Esophagus squamous epithelium (tissue), 5 donors: ENCODE results near the gene ASAH2. TPM values are rescaled to one million over a fixed set of nuclear protein-coding genes. Genes with fewer than 3 reads are reported as not detected.

Experiments
- DNase-seq: peaks from one replicate; lab custom pipeline; 2025; lab: John Stamatoyannopoulos, UW
- H3K27ac ChIP-seq, 4 donors: fragments of 200-600 bp; sonication (generic); one replicate each; pipeline ENCODE4 v1.5.1; 2016 to 2019; ENCODE audit warnings: mild to moderate bottlenecking in 1 of 4
- H3K27me3 ChIP-seq, 4 donors: fragments of 200-600 bp; sonication (generic); 1 replicate in 3 of 4; 2 replicates in 1 of 4; pipeline versions ENCODE4 v1.5.1 to v1.6.0; 2017 to 2021; ENCODE audit warnings: antibody characterized with exemption in 1 of 4
- H3K36me3 ChIP-seq, 3 donors: fragments of 200-600 bp; sonication (generic); one replicate each; pipeline ENCODE4 v1.5.1; 2016 to 2019
- H3K4me1 ChIP-seq, 3 donors: fragments of 200-600 bp; sonication (generic); one replicate each; pipeline ENCODE4 v1.5.1; 2017 to 2019
- H3K4me3 ChIP-seq, 4 donors: fragments of 200-600 bp; sonication (generic); 1 replicate in 3 of 4; 2 replicates in 1 of 4; pipeline ENCODE4 v1.5.1; 2016 to 2019; ENCODE audit warnings: mild to moderate bottlenecking in 2 of 4, moderate library complexity in 1 of 4
- H3K9me3 ChIP-seq, 3 donors: fragments of 200-600 bp; sonication (generic); one replicate each; pipeline ENCODE4 v1.5.1; 2016 to 2019
- CTCF ChIP-seq, 6 experiments: fragments of 450-650 bp in 4 of 6; fragments of 200-600 bp in 2 of 6; sonication (generic) in 2 of 6; IDR thresholded peaks; one replicate each; pipeline ENCODE4 v1.5.1; 2016 to 2019; ENCODE audit warnings: antibody characterized with exemption in 6 of 6, mild to moderate bottlenecking in 4 of 6, moderate library complexity in 4 of 6
- POLR2A ChIP-seq, 4 donors: fragments of 450-650 bp; IDR thresholded peaks; one replicate each; pipeline ENCODE4 v1.6.1; 2017; ENCODE audit warnings: antibody characterized with exemption in 4 of 4, mild to moderate bottlenecking in 4 of 4, moderate library complexity in 3 of 4
- WGBS, 2 donors: methylation state at CpG; one replicate each; pipeline ENCODE4 v1.1.5; 2018; 5-methylcytosine and 5-hydroxymethylcytosine counted together
- intact Hi-C: fragments of 100-400 bp; cut with DNase I; formaldehyde crosslinking; loops from one replicate; pipeline ENCODE4 v1.15.0; 2022
- total RNA-seq, 4 donors: library from RNA; depleted of rRNA; stranded (reverse); fragments of >200 nt; gene quantifications; one replicate each; pipeline ENCODE4 v1.1.0, GENCODE V29; 2016
- donor health status: DM: yes; HTN: yes; CAD: no.

ASAH2 gene
- total RNA-seq, 4 donors from 2014 or later: 0.32 to 5.9 (median 0.54) TPM

GRCh38 chr10:50224330-50224952 lies 26.9 kb downstream of the ASAH2 start:
- Histone ChIP-seq H3K4me3 (no peak overlapping the region), H3K4me1 (no peaks in the 10 kb centered on the region), H3K27ac (no peak overlapping the region), H3K36me3 (no peaks in the 10 kb centered on the region), H3K9me3 (no peaks in the 10 kb centered on the region), H3K27me3 (no peaks in the 10 kb centered on the region)
- no peak for TF ChIP-seq POLR2A (IDR thresholded peaks at IDR 0.05)
- peak in 5 of 6 experiments; percentile 26 to 61 (median 40) for TF ChIP-seq CTCF (IDR thresholded peaks at IDR 0.05)
- WGBS, 2 donors: 23% methylated on average over 6 of the region's 6 CpGs
- intact Hi-C loops: no loop called here
- no peak for DNase-seq

GRCh38 chr10:50222199-50222598 lies 29.1 kb downstream of the ASAH2 start:
- 86 to 89% methylated on average over 2 of the region's 2 CpGs for WGBS, 2 donors
- no peak overlapping the region for H3K27ac ChIP-seq
- no peaks in the 10 kb centered on the region for H3K4me1 ChIP-seq
- no peak for DNase-seq
- intact Hi-C loops: no loop called here
- TF ChIP-seq POLR2A (IDR thresholded peaks at IDR 0.05): no peak
- TF ChIP-seq CTCF (IDR thresholded peaks at IDR 0.05): no peak
- no peak overlapping the region for H3K4me3 ChIP-seq
- H3K36me3 ChIP-seq: no peaks in the 10 kb centered on the region
- H3K9me3 ChIP-seq: no peaks in the 10 kb centered on the region
- no peaks in the 10 kb centered on the region for H3K27me3 ChIP-seq

GRCh38 chr10:50221470-50221869 lies 29.8 kb downstream of the ASAH2 start:
- H3K27ac ChIP-seq: no peak overlapping the region
- 71 to 79% methylated on average over 1 of the region's 1 CpG for WGBS, 2 donors
- H3K4me1 ChIP-seq: no peaks in the 10 kb centered on the region
- no peak overlapping the region for H3K4me3 ChIP-seq
- DNase-seq: no peak
- no peaks in the 10 kb centered on the region for H3K9me3 ChIP-seq
- no peaks in the 10 kb centered on the region for H3K27me3 ChIP-seq
- H3K36me3 ChIP-seq: no peaks in the 10 kb centered on the region
- TF ChIP-seq POLR2A (IDR thresholded peaks at IDR 0.05) (no peak), CTCF (IDR thresholded peaks at IDR 0.05) (no peak)
- intact Hi-C loops: no loop called here

- Histone ChIP-seq H3K36me3 (no peaks in the 10 kb centered on the region), H3K9me3 (no peaks in the 10 kb centered on the region), H3K4me3 (no peak overlapping the region), H3K27ac (no peak overlapping the region), H3K27me3 (no peaks in the 10 kb centered on the region), H3K4me1 (no peaks in the 10 kb centered on the region)
- DNase-seq: no peak
- TF ChIP-seq CTCF (IDR thresholded peaks at IDR 0.05) (no peak), POLR2A (IDR thresholded peaks at IDR 0.05) (no peak)
- intact Hi-C loops: no loop called here
- 80 to 84% methylated on average over 2 of the region's 2 CpGs for WGBS, 2 donors
These were observed 31.7 kb downstream of the ASAH2 start for GRCh38 chr10:50219646-50220045.

GRCh38 chr10:50219200-50219599 lies 32.1 kb downstream of the ASAH2 start:
- Histone ChIP-seq H3K27me3 (no peaks in the 10 kb centered on the region), H3K36me3 (no peaks in the 10 kb centered on the region), H3K9me3 (no peaks in the 10 kb centered on the region), H3K27ac (no peak overlapping the region), H3K4me1 (no peaks in the 10 kb centered on the region), H3K4me3 (no peak overlapping the region)
- no peak for TF ChIP-seq POLR2A (IDR thresholded peaks at IDR 0.05)
- no peak for TF ChIP-seq CTCF (IDR thresholded peaks at IDR 0.05)
- DNase-seq: no peak
- intact Hi-C loops: no loop called here
- 60 to 65% methylated on average over 2 of the region's 2 CpGs for WGBS, 2 donors
